ENCODE measurements around the gene ANP32B.
"Not testable (repeated sequence)": the region's sequence is repeated elsewhere in the genome, so short reads cannot be mapped to it uniquely, and the experiment has no call there.

- TF ChIP-seq EZH2 (IDR thresholded peaks at IDR 0.05; ENCODE audit: borderline replicate concordance); EZH2phosphoT487 (IDR thresholded peaks at IDR 0.05; ENCODE audit: low read depth, severe bottlenecking, unreplicated experiment): not testable (repeated sequence)
Observed at GRCh38 chr9:97976633-97977032, 6.5 kb upstream of the ANP32B start.

All from hepatocyte (in vitro differentiated cells).